HepG2 (cell line): ENCODE measurements around the gene LSM14B. TPM values are rescaled to one million over a fixed set of nuclear protein-coding genes. Genes with fewer than 3 reads are reported as not detected.
A peak's percentile ranks its signal among the peaks of the same experiment; 100 is the strongest.

ENCODE experiments used
- AGO1 ChIP-seq: fragments of 200-400 bp; formaldehyde crosslinking; IDR thresholded peaks from 2 replicates; pipeline ENCODE4 v1.6.1; 2017; ENCODE audit warnings: mild to moderate bottlenecking, low read depth, low read length, moderate library complexity; ENCODE audit not compliant: poor library complexity, severe bottlenecking
- EEA1 ChIP-seq: sonication (generic); formaldehyde crosslinking; IDR thresholded peaks from 2 replicates; pipeline ENCODE4 v1.5.1; 2020; ENCODE audit warnings: mild to moderate bottlenecking, missing genetic modification reagents, borderline replicate concordance
- ISL2 ChIP-seq: sonication (generic); formaldehyde crosslinking; IDR thresholded peaks from 2 replicates; pipeline ENCODE4 v1.5.0; 2020; ENCODE audit warnings: missing genetic modification reagents
- KLF9 ChIP-seq: IDR thresholded peaks from 2 replicates; pipeline ENCODE4 v1.6.1; 2016; ENCODE audit warnings: low read depth
- KMT2A ChIP-seq: sonication (generic); formaldehyde crosslinking; IDR thresholded peaks from 2 replicates; pipeline ENCODE4 v1.4.0; 2020; ENCODE audit warnings: missing genetic modification reagents
- MBNL3 ChIP-seq: fragments of 250-450 bp; sonication (Bioruptor Pico); conservative IDR thresholded peaks from 2 replicates; pipeline ENCODE4 v1.8.0; 2022; ENCODE audit warnings: mild to moderate bottlenecking, inconsistent platforms
- NCOA1 ChIP-seq: sonication (generic); formaldehyde crosslinking; IDR thresholded peaks from 2 replicates; pipeline ENCODE4 v1.9.0; 2021; ENCODE audit warnings: missing genetic modification reagents
- NONO ChIP-seq, 2 experiments: fragments of 450-650 bp in 1 of 2; sonication (generic) in 1 of 2; formaldehyde crosslinking in 1 of 2; IDR thresholded peaks in 1 of 2; conservative IDR thresholded peaks in 1 of 2; 2 replicates each; pipeline versions ENCODE4 v1.6.1 to v1.8.0; 2017 to 2022; ENCODE audit warnings: mild to moderate bottlenecking in 1 of 2, missing genetic modification reagents in 1 of 2, moderate library complexity in 1 of 2
- ZFP36L2 ChIP-seq: sonication (generic); formaldehyde crosslinking; IDR thresholded peaks from 2 replicates; pipeline ENCODE4 v1.4.0; 2020; ENCODE audit warnings: missing genetic modification reagents
- ZFP82 ChIP-seq: sonication (generic); formaldehyde crosslinking; IDR thresholded peaks from 2 replicates; pipeline ENCODE4 v1.5.1; 2020; ENCODE audit warnings: mild to moderate bottlenecking, missing genetic modification reagents, borderline replicate concordance
- ZNF484 ChIP-seq: sonication (generic); formaldehyde crosslinking; IDR thresholded peaks from 2 replicates; pipeline ENCODE4 v1.5.1; 2020; ENCODE audit warnings: mild to moderate bottlenecking, low read depth, missing genetic modification reagents, borderline replicate concordance
- ZNF564 ChIP-seq: sonication (generic); formaldehyde crosslinking; IDR thresholded peaks from 2 replicates; pipeline ENCODE4 v1.8.1; 2023; ENCODE audit warnings: mild to moderate bottlenecking, missing genetic modification reagents
- ZNF773 ChIP-seq: sonication (generic); formaldehyde crosslinking; IDR thresholded peaks from 2 replicates; pipeline ENCODE4 v1.4.0; 2020; ENCODE audit warnings: missing genetic modification reagents, borderline replicate concordance
- polyA plus RNA-seq, 8 experiments: library from polyadenylated mRNA; depleted of rRNA in 3 of 8; stranded (reverse) in 7 of 8; unstranded in 1 of 8; fragments of >200 nt; fragmentation: Illumina TruSeq in 4 of 8; extraction: Trizol in 4 of 8; gene quantifications; 2 replicates each; pipeline versions ENCODE4 v1.2.1 to v1.2.3, GENCODE V29; 2011 to 2016; ENCODE audit warnings: low read depth in 4 of 8, missing spikeins in 1 of 8, mixed read lengths in 1 of 8; ENCODE audit not compliant: insufficient read depth in 1 of 8
- total RNA-seq, 5 experiments: library from RNA; depleted of rRNA; stranded (reverse); fragments of >200 nt; fragmentation: Illumina TruSeq; extraction: Trizol; gene quantifications; 2 replicates each; pipeline ENCODE4 v1.2.3, GENCODE V29; 2016; ENCODE audit warnings: low read depth in 1 of 5
- TF ChIP-seq, protein P1 (sequence below): fragments of 450-650 bp; IDR thresholded peaks from 2 replicates; pipeline ENCODE4 v1.6.1; 2017
- TF ChIP-seq, protein P2 (sequence below), 2 experiments: sonication (generic) in 1 of 2; formaldehyde crosslinking in 1 of 2; IDR thresholded peaks; 2 replicates each; pipeline versions ENCODE4 v1.6.1 to v1.9.0; 2014 to 2022; ENCODE audit warnings: antibody characterized with exemption in 1 of 2, borderline replicate concordance in 1 of 2, inconsistent platforms in 1 of 2, low read depth in 1 of 2, missing genetic modification reagents in 1 of 2
- TF ChIP-seq, protein P3 (sequence below): sonication (generic); formaldehyde crosslinking; IDR thresholded peaks from 2 replicates; pipeline ENCODE4 v1.9.0; 2022; ENCODE audit warnings: missing genetic modification reagents, mild to moderate bottlenecking, borderline replicate concordance
- TF ChIP-seq, protein P4 (sequence below): IDR thresholded peaks from 2 replicates; pipeline ENCODE4 v1.6.1; 2016; ENCODE audit warnings: missing genetic modification reagents, missing compliant biosample characterization
- TF ChIP-seq, protein P5 (sequence below): IDR thresholded peaks from 2 replicates; pipeline ENCODE4 v1.6.1; 2016; ENCODE audit warnings: low read depth, borderline replicate concordance

Gene LSM14B
- total and polyA plus RNA-seq, 2 of the 13 experiments (the other 11 are each of a cell fraction or from before 2014, with no cell fraction given) = 43.3 to 79.2 TPM

GRCh38 chr20:62143957-62144825, 21.9 kb downstream of the LSM14B start (continued):
- TF ChIP-seq EEA1 (CRISPR knock-in tag) (peak; percentile 78; the same call in 1 of the 2 replicates), NONO (IDR thresholded peaks at IDR 0.05) (no peak), NONO (CRISPR knock-in tag; conservative IDR thresholded peaks at IDR 0.05) (peak; percentile 16; the same call in 1 of the 2 replicates), ZFP36L2 (CRISPR knock-in tag) (no peak), ZFP82 (CRISPR knock-in tag) (no peak), KMT2A (CRISPR knock-in tag) (peak; percentile 96), ZNF564 (CRISPR knock-in tag) (no peak; the same call in 1 of the 2 replicates), KLF9 (CRISPR knock-in tag) (no peak), MBNL3 (CRISPR knock-in tag) (no peak), NCOA1 (CRISPR knock-in tag) (no peak), AGO1 (no peak), ZNF773 (no peak), ZNF484 (no peak), ISL2 (no peak)
- TF ChIP-seq, protein P1, sequence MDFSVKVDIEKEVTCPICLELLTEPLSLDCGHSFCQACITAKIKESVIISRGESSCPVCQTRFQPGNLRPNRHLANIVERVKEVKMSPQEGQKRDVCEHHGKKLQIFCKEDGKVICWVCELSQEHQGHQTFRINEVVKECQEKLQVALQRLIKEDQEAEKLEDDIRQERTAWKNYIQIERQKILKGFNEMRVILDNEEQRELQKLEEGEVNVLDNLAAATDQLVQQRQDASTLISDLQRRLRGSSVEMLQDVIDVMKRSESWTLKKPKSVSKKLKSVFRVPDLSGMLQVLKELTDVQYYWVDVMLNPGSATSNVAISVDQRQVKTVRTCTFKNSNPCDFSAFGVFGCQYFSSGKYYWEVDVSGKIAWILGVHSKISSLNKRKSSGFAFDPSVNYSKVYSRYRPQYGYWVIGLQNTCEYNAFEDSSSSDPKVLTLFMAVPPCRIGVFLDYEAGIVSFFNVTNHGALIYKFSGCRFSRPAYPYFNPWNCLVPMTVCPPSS = no peak
- TF ChIP-seq, protein P2, sequence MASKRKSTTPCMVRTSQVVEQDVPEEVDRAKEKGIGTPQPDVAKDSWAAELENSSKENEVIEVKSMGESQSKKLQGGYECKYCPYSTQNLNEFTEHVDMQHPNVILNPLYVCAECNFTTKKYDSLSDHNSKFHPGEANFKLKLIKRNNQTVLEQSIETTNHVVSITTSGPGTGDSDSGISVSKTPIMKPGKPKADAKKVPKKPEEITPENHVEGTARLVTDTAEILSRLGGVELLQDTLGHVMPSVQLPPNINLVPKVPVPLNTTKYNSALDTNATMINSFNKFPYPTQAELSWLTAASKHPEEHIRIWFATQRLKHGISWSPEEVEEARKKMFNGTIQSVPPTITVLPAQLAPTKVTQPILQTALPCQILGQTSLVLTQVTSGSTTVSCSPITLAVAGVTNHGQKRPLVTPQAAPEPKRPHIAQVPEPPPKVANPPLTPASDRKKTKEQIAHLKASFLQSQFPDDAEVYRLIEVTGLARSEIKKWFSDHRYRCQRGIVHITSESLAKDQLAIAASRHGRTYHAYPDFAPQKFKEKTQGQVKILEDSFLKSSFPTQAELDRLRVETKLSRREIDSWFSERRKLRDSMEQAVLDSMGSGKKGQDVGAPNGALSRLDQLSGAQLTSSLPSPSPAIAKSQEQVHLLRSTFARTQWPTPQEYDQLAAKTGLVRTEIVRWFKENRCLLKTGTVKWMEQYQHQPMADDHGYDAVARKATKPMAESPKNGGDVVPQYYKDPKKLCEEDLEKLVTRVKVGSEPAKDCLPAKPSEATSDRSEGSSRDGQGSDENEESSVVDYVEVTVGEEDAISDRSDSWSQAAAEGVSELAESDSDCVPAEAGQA (IDR thresholded peaks at IDR 0.05; ENCODE audit: low read depth) = peak; percentile 56; the same call in 1 of the 2 replicates
- TF ChIP-seq, protein P2 (CRISPR knock-in tag; IDR thresholded peaks at IDR 0.05; ENCODE audit: borderline replicate concordance) = no peak
- TF ChIP-seq, protein P3, sequence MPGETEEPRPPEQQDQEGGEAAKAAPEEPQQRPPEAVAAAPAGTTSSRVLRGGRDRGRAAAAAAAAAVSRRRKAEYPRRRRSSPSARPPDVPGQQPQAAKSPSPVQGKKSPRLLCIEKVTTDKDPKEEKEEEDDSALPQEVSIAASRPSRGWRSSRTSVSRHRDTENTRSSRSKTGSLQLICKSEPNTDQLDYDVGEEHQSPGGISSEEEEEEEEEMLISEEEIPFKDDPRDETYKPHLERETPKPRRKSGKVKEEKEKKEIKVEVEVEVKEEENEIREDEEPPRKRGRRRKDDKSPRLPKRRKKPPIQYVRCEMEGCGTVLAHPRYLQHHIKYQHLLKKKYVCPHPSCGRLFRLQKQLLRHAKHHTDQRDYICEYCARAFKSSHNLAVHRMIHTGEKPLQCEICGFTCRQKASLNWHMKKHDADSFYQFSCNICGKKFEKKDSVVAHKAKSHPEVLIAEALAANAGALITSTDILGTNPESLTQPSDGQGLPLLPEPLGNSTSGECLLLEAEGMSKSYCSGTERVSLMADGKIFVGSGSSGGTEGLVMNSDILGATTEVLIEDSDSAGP = 0 out of 2 replicates have a peak, but pooled peaks have one; percentile 30
- TF ChIP-seq, protein P4, sequence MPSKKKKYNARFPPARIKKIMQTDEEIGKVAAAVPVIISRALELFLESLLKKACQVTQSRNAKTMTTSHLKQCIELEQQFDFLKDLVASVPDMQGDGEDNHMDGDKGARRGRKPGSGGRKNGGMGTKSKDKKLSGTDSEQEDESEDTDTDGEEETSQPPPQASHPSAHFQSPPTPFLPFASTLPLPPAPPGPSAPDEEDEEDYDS (CRISPR knock-in tag) = peak; percentile 30
- TF ChIP-seq, protein P5, sequence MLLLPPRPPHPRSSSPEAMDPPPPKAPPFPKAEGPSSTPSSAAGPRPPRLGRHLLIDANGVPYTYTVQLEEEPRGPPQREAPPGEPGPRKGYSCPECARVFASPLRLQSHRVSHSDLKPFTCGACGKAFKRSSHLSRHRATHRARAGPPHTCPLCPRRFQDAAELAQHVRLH (CRISPR knock-in tag) = peak; percentile 58; the same call in 1 of the 2 replicates
